IMR-90 (cell line): ENCODE data around the gene TP53BP2. TPM values are rescaled to one million over a fixed set of nuclear protein-coding genes. Genes with fewer than 3 reads are reported as not detected.
"Not testable (repeated sequence)": the region's sequence is repeated elsewhere in the genome, so short reads cannot be mapped to it uniquely, and the experiment has no call there.

Experiments
- ATAC-seq: fragments of 200-7000 bp; cut with Tn5 transposase; 2 replicates; pipeline ENCODE4 v1.9.1; 2020; ENCODE audit warnings: low read depth, mild to moderate bottlenecking, moderate library complexity
- BruUV-seq: library from RNA; stranded (reverse); fragments of 400-500 nt; replicated peaks from 2 replicates; lab custom pipeline; 2021; lab: Mats Ljungman, UMichigan
- CTCF ChIA-PET: fragments of 300-600 bp; formaldehyde crosslinking; extraction: SDS; loops from one replicate; lab custom pipeline; 2021; ENCODE audit warnings: antibody characterized with exemption; lab: Yijun Ruan, JAX
- POLR2A ChIA-PET: fragments of 300-600 bp; sonication (Branson Sonifier 250); formaldehyde crosslinking; loops from one replicate; lab custom pipeline; 2022; ENCODE audit warnings: antibody characterized with exemption; ENCODE audit not compliant: unreplicated experiment; lab: Charles Lee
- DNase-seq: peaks from one replicate; pipeline ENCODE4 v3.0.0; 2013
- H2AFZ ChIP-seq: replicated peaks from 2 replicates; pipeline ENCODE3; 2013; ENCODE audit warnings: low read length, mild to moderate bottlenecking; ENCODE audit not compliant: poor library complexity
- H2AK5ac ChIP-seq: 2 replicates; pipeline ENCODE4 v1.6.1; 2013; ENCODE audit warnings: low read depth, low read length, inconsistent platforms
- H2AK9ac ChIP-seq: replicated peaks from 2 replicates; pipeline ENCODE3; 2013; ENCODE audit warnings: mild to moderate bottlenecking, low read depth, low read length, moderate library complexity; ENCODE audit not compliant: poor library complexity
- H2BK120ac ChIP-seq: 2 replicates; pipeline ENCODE4 v1.6.1; 2013; ENCODE audit warnings: low read depth, low read length, inconsistent platforms
- H2BK15ac ChIP-seq: 3 replicates; pipeline ENCODE4 v1.6.1; 2013; ENCODE audit warnings: low read depth, low read length, inconsistent platforms
- H2BK20ac ChIP-seq: 2 replicates; pipeline ENCODE4 v1.6.1; 2013; ENCODE audit warnings: low read depth, mild to moderate bottlenecking, inconsistent platforms, low read length, moderate library complexity
- H2BK5ac ChIP-seq: 2 replicates; pipeline ENCODE4 v1.6.1; 2013; ENCODE audit warnings: mild to moderate bottlenecking, low read depth, low read length, inconsistent platforms; ENCODE audit not compliant: poor library complexity, severe bottlenecking
- H3K14ac ChIP-seq: replicated peaks from 2 replicates; pipeline ENCODE4 v1.6.1; 2013; ENCODE audit warnings: low read depth, low read length, inconsistent platforms
- H3K18ac ChIP-seq: 2 replicates; pipeline ENCODE4 v1.6.1; 2013; ENCODE audit warnings: low read depth, low read length, control low read depth
- H3K23ac ChIP-seq: 2 replicates; pipeline ENCODE4 v1.6.1; 2013; ENCODE audit warnings: low read depth, low read length, inconsistent platforms
- H3K27ac ChIP-seq: 2 replicates; pipeline ENCODE4 v1.5.1; 2013; ENCODE audit warnings: mild to moderate bottlenecking, control low read depth, low read length; ENCODE audit not compliant: insufficient read depth
- H3K27me3 ChIP-seq: 2 replicates; pipeline ENCODE4 v1.6.1; 2013; ENCODE audit warnings: low read length; ENCODE audit not compliant: control insufficient read depth, insufficient read depth
- H3K36me3 ChIP-seq: 2 replicates; pipeline ENCODE4 v1.6.1; 2013; ENCODE audit warnings: low read length, mixed read lengths; ENCODE audit not compliant: control insufficient read depth, insufficient read depth
- H3K4ac ChIP-seq: 2 replicates; pipeline ENCODE4 v1.6.1; 2013; ENCODE audit warnings: low read depth, low read length, inconsistent platforms
- H3K4me1 ChIP-seq: 2 replicates; pipeline ENCODE4 v1.6.1; 2013; ENCODE audit warnings: low read length, mixed read lengths; ENCODE audit not compliant: control insufficient read depth, insufficient read depth
- H3K4me2 ChIP-seq: 2 replicates; pipeline ENCODE4 v1.6.1; 2013; ENCODE audit warnings: low read depth, mild to moderate bottlenecking, control low read depth, low read length, moderate library complexity
- H3K4me3 ChIP-seq: 2 replicates; pipeline ENCODE4 v1.5.1; 2013; ENCODE audit warnings: low read depth, mild to moderate bottlenecking, control low read depth, low read length, moderate library complexity; ENCODE audit not compliant: insufficient read depth
- H3K56ac ChIP-seq: 2 replicates; pipeline ENCODE4 v1.6.1; 2013; ENCODE audit warnings: low read length, inconsistent platforms; ENCODE audit not compliant: insufficient read depth; ENCODE audit errors: extremely low read depth
- H3K79me1 ChIP-seq, 2 experiments: 2 replicates each; pipeline ENCODE4 v1.6.1; 2013; ENCODE audit warnings: low read length in 2 of 2, inconsistent platforms in 1 of 2, low read depth in 1 of 2
- H3K9ac ChIP-seq: 2 replicates; pipeline ENCODE4 v1.6.1; 2013; ENCODE audit warnings: low read depth, low read length, control low read depth
- H3K9me1 ChIP-seq: 2 replicates; pipeline ENCODE4 v1.6.1; 2013; ENCODE audit warnings: low read length, inconsistent platforms; ENCODE audit not compliant: insufficient read depth
- H3K9me3 ChIP-seq: 2 replicates; pipeline ENCODE4 v1.6.1; 2013; ENCODE audit warnings: low read length; ENCODE audit not compliant: control insufficient read depth, insufficient read depth
- H4K20me1 ChIP-seq: 2 replicates; pipeline ENCODE4 v1.6.1; 2013; ENCODE audit warnings: low read length, inconsistent platforms; ENCODE audit not compliant: insufficient read depth
- H4K5ac ChIP-seq: 2 replicates; pipeline ENCODE4 v1.6.1; 2013; ENCODE audit warnings: mild to moderate bottlenecking, low read depth, low read length, control low read depth
- H4K8ac ChIP-seq, 2 experiments: 2 replicates each; pipeline ENCODE4 v1.6.1; 2013; ENCODE audit warnings: low read depth in 2 of 2, low read length in 2 of 2, control low read depth in 1 of 2, inconsistent platforms in 1 of 2
- H4K91ac ChIP-seq: 2 replicates; pipeline ENCODE4 v1.6.1; 2013; ENCODE audit warnings: low read depth, low read length, inconsistent platforms; ENCODE audit not compliant: insufficient read depth
- WGBS, 2 experiments: methylation state at CpG; one replicate each; pipeline versions ENCODE4 v1.1.5 to v1.1.7; 2013; ENCODE audit warnings: missing lambda C conversion rate in 2 of 2; ENCODE audit not compliant: insufficient read length in 1 of 2; ENCODE audit errors: extremely low coverage in 2 of 2; 5-methylcytosine and 5-hydroxymethylcytosine counted together
- dilution Hi-C: fragments of 300-500 bp; cut with HindIII; formaldehyde crosslinking; loops from one replicate; pipeline ENCODE4 v1.14.3; 2018; ENCODE audit warnings: low sequenced_read_pairs; ENCODE audit not compliant: unreplicated experiment
- in situ Hi-C: fragments of 300-500 bp; cut with MboI; formaldehyde crosslinking; loops from 3 replicates; pipeline ENCODE4 v1.14.3; 2019; ENCODE audit warnings: low sequenced_read_pairs, inconsistent platforms, mixed read lengths
- intact Hi-C: fragments of 100-400 bp; cut with micrococcal nuclease; formaldehyde crosslinking; loops from 2 replicates; pipeline ENCODE4 v1.10.0; 2022
- polyA plus RNA-seq, 3 experiments: library from polyadenylated mRNA; depleted of rRNA; stranded (reverse); fragments of >200 nt; gene quantifications; 2 replicates each; pipeline ENCODE4 v1.2.3, GENCODE V29; 2012; ENCODE audit warnings: low replicate concordance in 1 of 3
- total RNA-seq: library from RNA; depleted of rRNA; stranded (reverse); fragments of >200 nt; gene quantifications from 2 replicates; pipeline ENCODE4 v1.2.3, GENCODE V29; 2012

Gene TP53BP2
- total and polyA plus RNA-seq, 2 of the 4 experiments (the other 2 are of a cell fraction): 19.9 to 35.0 TPM

DNA sequence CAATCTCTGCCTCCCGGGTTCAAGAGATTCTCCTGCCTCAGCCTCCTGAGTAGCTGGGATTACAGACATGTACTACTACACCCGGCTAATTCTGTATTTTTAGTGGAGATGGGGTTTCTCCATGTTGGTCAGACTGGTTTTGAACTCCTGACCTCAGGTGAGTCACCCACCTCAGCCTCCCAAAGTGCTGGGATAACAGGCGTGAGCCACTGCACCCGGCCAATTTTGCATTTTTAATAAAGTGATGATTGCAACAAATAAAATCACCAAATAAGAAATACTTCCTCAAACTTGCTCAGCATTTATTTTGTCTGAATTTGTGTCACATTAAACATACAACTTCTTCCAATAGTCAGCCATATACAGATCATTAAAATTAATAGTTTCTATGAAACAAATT lies 35.8 kb downstream of the TP53BP2 start:
- H4K91ac ChIP-seq, H2AFZ ChIP-seq, H2AK9ac ChIP-seq, H2BK120ac ChIP-seq, H3K4me1 ChIP-seq, H3K18ac ChIP-seq, H3K4ac ChIP-seq, in situ Hi-C loops, H3K14ac ChIP-seq, DNase-seq, H3K9me1 ChIP-seq, H2BK15ac ChIP-seq, POLR2A ChIA-PET, H3K27ac ChIP-seq, H3K9me3 ChIP-seq, H3K9ac ChIP-seq, H3K4me3 ChIP-seq, dilution Hi-C loops, H2BK5ac ChIP-seq, H4K5ac ChIP-seq, H3K23ac ChIP-seq, H3K4me2 ChIP-seq, BruUV-seq, H2AK5ac ChIP-seq, ATAC-seq, H3K27me3 ChIP-seq, H2BK20ac ChIP-seq, H4K8ac ChIP-seq, H3K56ac ChIP-seq, H4K20me1 ChIP-seq: not testable (repeated sequence)
- Histone ChIP-seq H3K79me1 (peaks cover 25 to 33% of the 10 kb centered on the region in 2 experiments), H3K36me3 (peaks cover 36% of the 10 kb centered on the region)
- no CpG with 5 or more reads among the region's 4 CpGs for WGBS, 2 experiments
- CTCF ChIA-PET: interaction anchor here (1.2 kb wide), 1 partner anchor 10 kb away, joined by 4 read pairs; no protein-coding TSS in a partner anchor
- intact Hi-C loops: loop anchor here (2.0 to 10.0 kb wide), 3 partner anchors 37 to 305 kb away; partner anchors contain the start of gene FBXO28
